Uterus (tissue), 4 donors: ENCODE measurements around the gene ALDH1L1. TPM values are rescaled to one million over a fixed set of nuclear protein-coding genes. Genes with fewer than 3 reads are reported as not detected.

Experiments
- DNase-seq, 2 donors: peaks; one replicate each; pipeline ENCODE4 v3.0.0-alpha.2; 2019 to 2020
- H3K27ac ChIP-seq, 2 donors: fragments of 200-600 bp; sonication (generic); 1 replicate in 1 of 2; 2 replicates in 1 of 2; pipeline ENCODE4 v1.5.1; 2016 to 2018
- H3K27me3 ChIP-seq, 2 donors: fragments of 200-600 bp; sonication (generic); one replicate each; pipeline ENCODE4 v1.5.1; 2018 to 2019; ENCODE audit warnings: control low read depth in 1 of 2
- H3K36me3 ChIP-seq, 2 donors: fragments of 200-600 bp; sonication (generic); one replicate each; pipeline ENCODE4 v1.5.1; 2019; ENCODE audit warnings: control low read depth in 1 of 2
- H3K4me1 ChIP-seq, 2 donors: fragments of 200-600 bp; sonication (generic); one replicate each; pipeline ENCODE4 v1.5.1; 2018 to 2019; ENCODE audit warnings: control low read depth in 1 of 2
- H3K4me3 ChIP-seq, 2 donors: fragments of 200-600 bp; sonication (generic); 1 replicate in 1 of 2; 2 replicates in 1 of 2; pipeline ENCODE4 v1.5.1; 2018 to 2019; ENCODE audit warnings: mild to moderate bottlenecking in 1 of 2
- H3K9me3 ChIP-seq, 2 donors: fragments of 200-600 bp; sonication (generic); one replicate each; pipeline ENCODE4 v1.5.1; 2019; ENCODE audit warnings: control low read depth in 1 of 2
- POLR2A ChIP-seq, 2 donors: fragments of 450-650 bp; IDR thresholded peaks; one replicate each; pipeline ENCODE4 v1.6.1; 2016; ENCODE audit warnings: antibody characterized with exemption in 2 of 2, mild to moderate bottlenecking in 1 of 2, moderate library complexity in 1 of 2
- intact Hi-C: fragments of 100-400 bp; cut with DNase I; formaldehyde crosslinking; loops from one replicate; pipeline ENCODE4 v1.15.1; 2023; ENCODE audit warnings: low total_unique reads
- total RNA-seq, 4 donors: library from RNA; depleted of rRNA in 3 of 4; stranded (reverse); fragments of >200 nt in 3 of 4; gene quantifications; one replicate each; pipeline versions ENCODE4 v1.1.0 to v1.2.4, GENCODE V29; 2014 to 2023
- TF ChIP-seq, protein P1 (sequence below), 4 experiments: fragments of 200-600 bp in 2 of 4; fragments of 450-650 bp in 2 of 4; sonication (generic) in 2 of 4; IDR thresholded peaks; one replicate each; pipeline ENCODE4 v1.5.1; 2016 to 2019; ENCODE audit warnings: antibody characterized with exemption in 4 of 4, mild to moderate bottlenecking in 2 of 4, moderate library complexity in 1 of 4
- donor health status: DM: yes; HTN: yes; CAD: no.

The ALDH1L1 gene
- total RNA-seq, 4 donors from 2014 or later, result 2.1 to 27.3 (median 8.4) TPM

DNA sequence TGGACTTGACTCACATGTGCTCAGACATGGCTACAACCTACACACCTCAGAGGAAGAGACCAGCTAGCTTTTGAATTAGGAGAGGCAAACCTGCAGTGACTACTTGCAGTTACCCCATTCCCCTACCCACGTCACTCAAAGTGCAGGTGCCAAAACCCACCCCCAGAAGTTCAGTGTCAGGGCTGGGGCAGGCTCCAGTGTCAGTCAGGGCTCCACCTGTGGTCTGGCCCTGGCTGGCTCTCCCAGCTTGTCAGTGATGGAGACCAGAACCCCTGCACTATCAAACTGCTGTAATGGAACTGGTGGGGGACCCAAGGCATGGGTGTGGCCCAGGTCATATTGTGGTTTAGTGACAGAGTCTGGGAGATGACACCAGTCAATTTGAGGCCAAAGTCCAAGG is 63.9 kb downstream of the ALDH1L1 start:
- no peaks in the 10 kb centered on the region for H3K9me3 ChIP-seq
- intact Hi-C loops, result no loop called here
- peak in 1 of 2 donors; percentile 3 for DNase-seq
- no peak overlapping the region for H3K4me3 ChIP-seq
- TF ChIP-seq, protein P1, sequence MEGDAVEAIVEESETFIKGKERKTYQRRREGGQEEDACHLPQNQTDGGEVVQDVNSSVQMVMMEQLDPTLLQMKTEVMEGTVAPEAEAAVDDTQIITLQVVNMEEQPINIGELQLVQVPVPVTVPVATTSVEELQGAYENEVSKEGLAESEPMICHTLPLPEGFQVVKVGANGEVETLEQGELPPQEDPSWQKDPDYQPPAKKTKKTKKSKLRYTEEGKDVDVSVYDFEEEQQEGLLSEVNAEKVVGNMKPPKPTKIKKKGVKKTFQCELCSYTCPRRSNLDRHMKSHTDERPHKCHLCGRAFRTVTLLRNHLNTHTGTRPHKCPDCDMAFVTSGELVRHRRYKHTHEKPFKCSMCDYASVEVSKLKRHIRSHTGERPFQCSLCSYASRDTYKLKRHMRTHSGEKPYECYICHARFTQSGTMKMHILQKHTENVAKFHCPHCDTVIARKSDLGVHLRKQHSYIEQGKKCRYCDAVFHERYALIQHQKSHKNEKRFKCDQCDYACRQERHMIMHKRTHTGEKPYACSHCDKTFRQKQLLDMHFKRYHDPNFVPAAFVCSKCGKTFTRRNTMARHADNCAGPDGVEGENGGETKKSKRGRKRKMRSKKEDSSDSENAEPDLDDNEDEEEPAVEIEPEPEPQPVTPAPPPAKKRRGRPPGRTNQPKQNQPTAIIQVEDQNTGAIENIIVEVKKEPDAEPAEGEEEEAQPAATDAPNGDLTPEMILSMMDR (IDR thresholded peaks at IDR 0.05), result no peak
- TF ChIP-seq POLR2A (IDR thresholded peaks at IDR 0.05), result no peak
- no peaks in the 10 kb centered on the region for H3K36me3 ChIP-seq
- no peaks in the 10 kb centered on the region for H3K4me1 ChIP-seq
- no peak overlapping the region for H3K27ac ChIP-seq
- H3K27me3 ChIP-seq, result no peaks in the 10 kb centered on the region

GRCh38 chr3:126114443-126115386 is 65.7 kb downstream of the ALDH1L1 start:
- H3K27me3 ChIP-seq, result no peaks in the 10 kb centered on the region
- no peaks in the 10 kb centered on the region for H3K4me1 ChIP-seq
- DNase-seq, result peak in 1 of 2 donors; percentile 8
- no peak for TF ChIP-seq POLR2A (IDR thresholded peaks at IDR 0.05)
- TF ChIP-seq, protein P1 (IDR thresholded peaks at IDR 0.05), result no peak
- H3K27ac ChIP-seq, result no peak overlapping the region
- no peaks in the 10 kb centered on the region for H3K36me3 ChIP-seq
- H3K4me3 ChIP-seq, result no peak overlapping the region
- intact Hi-C loops, result no loop called here
- H3K9me3 ChIP-seq, result no peaks in the 10 kb centered on the region

GRCh38 chr3:126113733-126114442 is 66.5 kb downstream of the ALDH1L1 start:
- no peak overlapping the region for H3K4me3 ChIP-seq
- TF ChIP-seq POLR2A (IDR thresholded peaks at IDR 0.05), result no peak
- TF ChIP-seq, protein P1 (IDR thresholded peaks at IDR 0.05), result peak in 2 of 4 experiments; percentile 18 to 21
- peak in 1 of 2 donors; percentile 11 for DNase-seq
- H3K36me3 ChIP-seq, result no peaks in the 10 kb centered on the region
- intact Hi-C loops, result no loop called here
- H3K4me1 ChIP-seq, result no peaks in the 10 kb centered on the region
- no peaks in the 10 kb centered on the region for H3K9me3 ChIP-seq
- H3K27ac ChIP-seq, result no peak overlapping the region
- H3K27me3 ChIP-seq, result no peaks in the 10 kb centered on the region

DNA sequence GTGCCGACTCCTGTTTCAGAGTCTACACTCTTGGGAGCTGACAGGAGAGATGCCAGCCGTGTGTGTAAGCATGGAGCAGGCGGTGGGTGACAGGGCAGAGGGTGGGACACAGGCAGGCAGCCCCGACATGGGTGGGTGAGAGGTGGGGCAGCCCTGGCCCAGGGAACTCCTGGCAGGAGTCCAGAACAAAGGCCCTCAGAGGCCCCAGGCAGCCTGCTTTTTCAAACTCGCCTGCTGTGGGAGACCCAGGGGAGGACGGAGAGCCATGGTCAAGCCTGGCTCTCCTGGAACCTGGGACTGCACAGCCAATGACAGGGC is 67.2 kb downstream of the ALDH1L1 start:
- intact Hi-C loops, result no loop called here
- Histone ChIP-seq H3K4me3 (no peak overlapping the region), H3K27ac (no peak overlapping the region), H3K9me3 (no peaks in the 10 kb centered on the region), H3K4me1 (no peaks in the 10 kb centered on the region), H3K36me3 (no peaks in the 10 kb centered on the region), H3K27me3 (no peaks in the 10 kb centered on the region)
- TF ChIP-seq POLR2A (IDR thresholded peaks at IDR 0.05), result no peak
- TF ChIP-seq, protein P1 (IDR thresholded peaks at IDR 0.05), result no peak
- peak in 1 of 2 donors; percentile 10 for DNase-seq
